Fibroblast of mammary gland (primary cell): ENCODE data around the gene TBC1D22A.

Experiments
- DNase-seq: peaks from one replicate; pipeline ENCODE4 v3.0.0-alpha.2; 2010; ENCODE audit warnings: low read depth
- H3K4me3 ChIP-seq: 2 replicates; pipeline ENCODE4 v1.5.1; 2011; ENCODE audit warnings: low read depth, mild to moderate bottlenecking, low read length, moderate library complexity; ENCODE audit not compliant: control insufficient read depth
- TF ChIP-seq, protein P1 (sequence below): conservative IDR thresholded peaks from 2 replicates; pipeline ENCODE4 v1.5.1; 2011; ENCODE audit warnings: low read depth, low read length, inconsistent platforms; ENCODE audit not compliant: control insufficient read depth, insufficient read depth

Gene TBC1D22A

DNA sequence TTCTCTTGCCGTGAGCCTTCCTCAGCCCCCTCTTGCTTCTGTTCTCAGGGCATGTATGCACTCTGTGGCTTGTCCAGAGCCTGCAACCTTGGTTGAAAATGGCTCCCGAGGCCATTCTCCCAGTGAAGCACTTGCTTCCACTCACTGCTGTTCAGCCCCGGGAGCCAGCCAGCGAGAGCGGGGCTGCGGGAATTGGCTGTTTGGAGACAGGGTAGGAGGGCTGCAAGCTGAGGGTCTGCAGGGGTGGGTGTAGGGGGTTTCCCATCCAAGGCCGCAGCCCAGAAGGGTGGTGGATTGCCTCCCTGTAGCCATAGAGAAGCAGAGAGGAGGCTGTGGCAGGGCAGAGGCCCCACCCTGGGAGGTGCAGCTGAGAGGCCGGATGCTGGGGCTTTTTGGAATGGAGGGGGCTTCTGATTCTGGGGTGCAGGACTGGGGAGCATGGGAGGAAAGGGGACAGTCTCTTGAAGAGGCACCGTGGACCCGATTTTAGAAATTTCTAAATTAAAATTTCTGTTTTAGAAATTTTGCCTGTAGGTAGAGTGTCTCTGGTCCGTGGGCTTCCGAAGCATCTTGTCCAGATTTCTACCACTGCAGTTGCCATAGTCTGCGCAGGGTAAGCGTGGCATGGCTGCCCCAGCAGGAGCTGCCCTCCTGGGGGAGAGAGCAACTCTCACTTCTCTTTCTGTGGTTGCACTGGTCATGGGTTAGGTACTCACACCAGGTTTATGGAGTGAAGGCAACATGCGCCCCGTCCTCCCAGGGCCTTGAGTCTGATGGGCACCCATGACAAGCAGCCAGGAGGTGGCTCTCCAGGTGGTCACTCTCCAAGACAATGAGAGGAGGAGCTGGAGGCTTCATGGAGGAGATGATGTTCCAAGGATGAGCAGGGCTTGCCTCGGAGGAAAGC, 100.2 kb downstream of the TBC1D22A start:
- no peak overlapping the region for H3K4me3 ChIP-seq
- TF ChIP-seq, protein P1, sequence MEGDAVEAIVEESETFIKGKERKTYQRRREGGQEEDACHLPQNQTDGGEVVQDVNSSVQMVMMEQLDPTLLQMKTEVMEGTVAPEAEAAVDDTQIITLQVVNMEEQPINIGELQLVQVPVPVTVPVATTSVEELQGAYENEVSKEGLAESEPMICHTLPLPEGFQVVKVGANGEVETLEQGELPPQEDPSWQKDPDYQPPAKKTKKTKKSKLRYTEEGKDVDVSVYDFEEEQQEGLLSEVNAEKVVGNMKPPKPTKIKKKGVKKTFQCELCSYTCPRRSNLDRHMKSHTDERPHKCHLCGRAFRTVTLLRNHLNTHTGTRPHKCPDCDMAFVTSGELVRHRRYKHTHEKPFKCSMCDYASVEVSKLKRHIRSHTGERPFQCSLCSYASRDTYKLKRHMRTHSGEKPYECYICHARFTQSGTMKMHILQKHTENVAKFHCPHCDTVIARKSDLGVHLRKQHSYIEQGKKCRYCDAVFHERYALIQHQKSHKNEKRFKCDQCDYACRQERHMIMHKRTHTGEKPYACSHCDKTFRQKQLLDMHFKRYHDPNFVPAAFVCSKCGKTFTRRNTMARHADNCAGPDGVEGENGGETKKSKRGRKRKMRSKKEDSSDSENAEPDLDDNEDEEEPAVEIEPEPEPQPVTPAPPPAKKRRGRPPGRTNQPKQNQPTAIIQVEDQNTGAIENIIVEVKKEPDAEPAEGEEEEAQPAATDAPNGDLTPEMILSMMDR = no peak
- DNase-seq = no peak

DNA sequence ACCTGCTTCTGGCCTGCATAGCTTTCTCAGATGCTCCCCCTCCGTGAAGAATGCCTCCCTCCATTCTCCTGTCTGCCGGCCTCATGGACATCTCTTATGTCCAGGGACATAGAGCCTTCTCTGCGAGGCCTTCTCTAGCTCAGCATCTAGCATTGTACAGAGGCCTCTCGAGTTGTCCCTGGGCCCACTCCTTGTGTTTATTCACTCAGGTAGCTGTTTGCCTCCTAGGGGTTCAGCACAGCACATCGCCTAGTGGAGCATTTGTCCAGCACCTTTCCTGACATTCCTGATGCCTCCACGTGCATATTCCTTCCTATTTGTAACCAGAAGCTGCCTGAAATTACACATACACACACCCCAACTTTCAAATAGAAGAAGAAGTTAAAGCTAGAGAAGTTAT, 101.3 kb downstream of the TBC1D22A start:
- TF ChIP-seq, protein P1 = no peak
- no peak overlapping the region for H3K4me3 ChIP-seq
- DNase-seq = no peak

DNA sequence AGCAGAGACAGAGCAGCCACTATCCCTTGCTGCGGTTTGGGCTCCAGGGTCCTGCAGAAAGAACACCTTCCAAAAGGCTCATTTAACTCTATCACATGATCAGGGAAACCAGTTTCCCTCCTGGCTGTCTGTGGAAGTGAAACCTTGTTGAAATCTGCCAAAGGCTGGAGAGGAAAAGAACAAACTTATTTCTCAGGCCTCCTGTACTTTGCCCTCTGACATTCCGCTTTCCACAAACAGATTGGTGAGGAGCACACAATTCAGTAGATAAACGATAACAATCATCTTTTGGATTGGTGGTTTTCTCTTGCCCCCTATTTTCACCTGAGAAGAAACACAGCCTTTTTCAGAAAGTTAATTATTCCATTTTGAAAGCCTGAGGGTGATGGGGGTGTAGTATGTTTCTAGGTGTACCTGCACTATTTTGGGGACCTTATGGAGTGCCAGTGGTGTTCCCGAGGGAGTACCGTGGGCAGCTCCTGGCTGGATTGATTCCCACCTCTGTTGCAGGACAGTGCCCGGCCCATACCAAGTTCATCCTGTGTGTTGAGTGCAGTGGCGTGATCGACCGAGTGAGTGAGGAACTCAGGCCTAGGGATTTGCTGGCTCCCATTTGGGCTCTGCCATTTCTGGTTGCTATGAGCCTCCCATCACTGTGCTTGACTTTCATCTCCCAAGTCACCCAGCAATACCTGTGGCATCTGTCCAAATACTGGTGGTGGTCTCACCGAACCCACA, 102.0 kb downstream of the TBC1D22A start:
- H3K4me3 ChIP-seq = no peak overlapping the region
- TF ChIP-seq, protein P1 = no peak
- no peak for DNase-seq

DNA sequence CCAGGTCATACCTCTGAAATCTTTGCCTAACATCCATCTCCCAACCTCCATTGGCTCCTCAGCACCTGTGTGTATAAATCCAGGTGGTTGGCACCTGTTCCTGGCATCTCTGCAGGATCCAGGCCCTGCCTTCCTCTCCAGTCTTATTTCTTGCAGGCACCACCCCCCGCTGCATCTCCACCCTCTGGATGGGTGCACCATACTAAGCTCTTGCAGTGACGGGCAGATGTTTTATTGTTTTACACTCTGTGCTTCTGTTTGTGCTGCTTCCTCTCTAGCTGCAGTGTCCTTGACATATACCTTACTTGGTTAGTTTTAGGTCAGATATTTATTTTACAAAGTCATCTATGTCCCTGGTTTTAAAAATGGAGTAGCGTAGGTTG, 102.6 kb downstream of the TBC1D22A start:
- DNase-seq = no peak
- no peak overlapping the region for H3K4me3 ChIP-seq
- TF ChIP-seq, protein P1 = no peak

DNA sequence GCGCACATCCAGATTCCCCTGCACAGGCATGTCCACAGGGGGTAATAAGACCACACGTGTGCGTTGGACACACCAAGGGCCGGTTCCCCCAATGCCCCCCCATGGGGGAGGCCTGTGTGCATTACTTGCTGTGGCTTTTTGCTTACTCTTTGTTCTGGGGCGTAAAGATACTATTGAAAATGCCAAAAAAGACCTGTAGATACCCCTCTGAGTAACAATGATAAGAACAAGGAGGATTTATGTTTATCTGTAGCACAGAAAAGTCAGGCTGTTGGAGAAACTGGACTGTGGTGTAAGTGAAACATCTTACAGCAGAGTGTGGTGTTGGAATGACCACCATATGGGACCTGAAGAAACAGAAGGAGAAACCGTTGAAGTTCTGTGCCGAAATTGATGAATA, 103.2 kb downstream of the TBC1D22A start:
- H3K4me3 ChIP-seq = no peak overlapping the region
- no peak for DNase-seq
- TF ChIP-seq, protein P1 = no peak

DNA sequence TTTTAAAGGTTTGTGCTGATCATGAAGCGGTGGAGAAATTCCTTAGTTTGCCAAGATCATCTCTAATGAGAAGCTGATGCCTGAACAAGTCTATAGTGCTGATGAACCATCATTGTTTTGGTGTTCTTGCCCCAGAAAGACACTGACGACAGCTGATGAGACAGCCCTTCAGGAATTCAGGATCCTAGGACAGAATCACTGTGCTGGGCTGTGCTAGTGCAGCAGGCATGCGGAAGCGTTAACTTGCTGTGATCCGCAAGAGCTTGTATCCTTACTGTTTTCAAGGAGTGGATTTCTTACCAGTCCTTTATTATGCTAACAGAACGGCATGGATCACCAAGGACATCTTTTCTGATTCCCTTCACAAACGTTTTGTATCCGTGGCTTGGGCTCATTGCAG, 104.1 kb downstream of the TBC1D22A start:
- H3K4me3 ChIP-seq = no peak overlapping the region
- TF ChIP-seq, protein P1 = no peak
- DNase-seq = peak; percentile 92
